SU-DHL-6 (cell line): ENCODE data around the gene ELK4.

Experiments used
- H2AFZ ChIP-seq: fragments of 200-600 bp; sonication (generic); 2 replicates; pipeline ENCODE4 v1.6.1; 2014; ENCODE audit warnings: low read depth, mild to moderate bottlenecking, moderate library complexity, mixed read lengths, antibody characterized with exemption, low read length; ENCODE audit not compliant: severe bottlenecking
- H3F3A ChIP-seq: fragments of 200-600 bp; shearing (Covaris generic); 2 replicates; pipeline ENCODE4 v1.6.0; 2016; ENCODE audit warnings: antibody characterized with exemption, mild to moderate bottlenecking; ENCODE audit not compliant: insufficient read depth
- H3K27ac ChIP-seq: fragments of 200-600 bp; sonication (generic); 2 replicates; pipeline ENCODE4 v1.5.1; 2016; ENCODE audit warnings: low read depth, mild to moderate bottlenecking, low read length, moderate library complexity, mixed read lengths
- H3K27me3 ChIP-seq: fragments of 200-600 bp; sonication (generic), shearing (Covaris generic); 2 replicates; pipeline ENCODE4 v1.6.0; 2014; ENCODE audit warnings: mild to moderate bottlenecking, low read length
- H3K36me3 ChIP-seq: fragments of 200-600 bp; sonication (generic); 2 replicates; pipeline ENCODE4 v1.6.1; 2014; ENCODE audit warnings: mild to moderate bottlenecking, low read length, mixed read lengths
- H3K4me2 ChIP-seq: fragments of 300-600, 200-600 bp; shearing (Covaris generic), sonication (generic); 2 replicates; pipeline ENCODE4 v1.6.0; 2014; ENCODE audit warnings: low read length, low read depth, mild to moderate bottlenecking; ENCODE audit not compliant: poor library complexity, severe bottlenecking
- H3K4me3 ChIP-seq: fragments of 200-600 bp; sonication (generic); 2 replicates; pipeline ENCODE4 v1.5.1; 2014; ENCODE audit warnings: antibody characterized with exemption, low read length, mild to moderate bottlenecking, mixed read lengths; ENCODE audit not compliant: insufficient read depth, poor library complexity, severe bottlenecking
- H3K79me2 ChIP-seq: fragments of 200-600 bp; sonication (generic); 2 replicates; pipeline ENCODE4 v1.6.1; 2014; ENCODE audit warnings: mild to moderate bottlenecking, low read length, moderate library complexity; ENCODE audit not compliant: insufficient read depth
- H3K9ac ChIP-seq: fragments of 200-600 bp; sonication (generic); 2 replicates; pipeline ENCODE4 v1.7.0; 2014; ENCODE audit warnings: mild to moderate bottlenecking, low read length
- H3K9me2 ChIP-seq: fragments of 200-600 bp; sonication (generic); replicated peaks from 2 replicates; pipeline ENCODE4 v1.6.1; 2014; ENCODE audit warnings: low read length; ENCODE audit not compliant: insufficient read depth
- H3K9me3 ChIP-seq: fragments of 200-600 bp; sonication (generic); 2 replicates; pipeline ENCODE4 v1.6.1; 2014; ENCODE audit warnings: low read length, mixed read lengths; ENCODE audit not compliant: insufficient read depth
- H4K20me1 ChIP-seq: fragments of 200-600 bp; sonication (generic); 2 replicates; pipeline ENCODE4 v1.6.1; 2014; ENCODE audit warnings: low read depth, mild to moderate bottlenecking, antibody characterized with exemption, low read length, moderate library complexity, mixed read lengths
- CTCF ChIP-seq: fragments of 200-600 bp; sonication (generic); IDR thresholded peaks from one replicate; pipeline ENCODE4 v1.5.1; 2017; ENCODE audit warnings: antibody characterized with exemption, mild to moderate bottlenecking, low read length, moderate library complexity; ENCODE audit not compliant: insufficient read depth, poor library complexity, severe bottlenecking
- EZH2phosphoT487 ChIP-seq: fragments of 200-600 bp; sonication (generic), shearing (Covaris generic); conservative IDR thresholded peaks from 2 replicates; pipeline ENCODE4 v1.6.1; 2018; ENCODE audit warnings: mild to moderate bottlenecking, antibody characterized with exemption, low read length, moderate library complexity, mixed read lengths

Gene ELK4

DNA sequence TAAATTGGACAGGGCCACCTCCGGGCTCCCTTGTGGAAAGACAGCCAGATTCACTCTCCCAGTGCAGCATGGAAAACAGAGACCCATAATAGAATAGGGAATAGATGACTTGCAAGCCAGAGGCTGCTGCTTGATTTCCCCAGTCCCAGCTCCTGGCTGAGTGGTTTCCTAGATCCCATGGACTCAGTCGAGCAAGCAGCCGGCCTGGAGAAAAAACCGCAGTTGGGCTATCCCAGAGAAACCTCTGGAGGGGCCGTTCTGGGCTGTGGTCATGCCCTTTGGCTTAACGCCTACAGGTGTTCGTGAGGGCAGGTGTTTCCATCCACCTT lies 61.7 kb downstream of the ELK4 start:
- H3K4me2 ChIP-seq: no peak overlapping the region
- H2AFZ ChIP-seq: no peak overlapping the region
- no peaks in the 10 kb centered on the region for H3K9me3 ChIP-seq
- no peaks in the 10 kb centered on the region for H4K20me1 ChIP-seq
- H3K79me2 ChIP-seq: no peaks in the 10 kb centered on the region
- H3K4me3 ChIP-seq: no peak overlapping the region
- H3F3A ChIP-seq: no peaks in the 10 kb centered on the region
- H3K36me3 ChIP-seq: no peaks in the 10 kb centered on the region
- H3K27ac ChIP-seq: no peak overlapping the region
- TF ChIP-seq EZH2phosphoT487 (no peak), CTCF (no peak)
- H3K27me3 ChIP-seq: no peaks in the 10 kb centered on the region
- no peaks in the 10 kb centered on the region for H3K9me2 ChIP-seq
- H3K9ac ChIP-seq: no peak overlapping the region

DNA sequence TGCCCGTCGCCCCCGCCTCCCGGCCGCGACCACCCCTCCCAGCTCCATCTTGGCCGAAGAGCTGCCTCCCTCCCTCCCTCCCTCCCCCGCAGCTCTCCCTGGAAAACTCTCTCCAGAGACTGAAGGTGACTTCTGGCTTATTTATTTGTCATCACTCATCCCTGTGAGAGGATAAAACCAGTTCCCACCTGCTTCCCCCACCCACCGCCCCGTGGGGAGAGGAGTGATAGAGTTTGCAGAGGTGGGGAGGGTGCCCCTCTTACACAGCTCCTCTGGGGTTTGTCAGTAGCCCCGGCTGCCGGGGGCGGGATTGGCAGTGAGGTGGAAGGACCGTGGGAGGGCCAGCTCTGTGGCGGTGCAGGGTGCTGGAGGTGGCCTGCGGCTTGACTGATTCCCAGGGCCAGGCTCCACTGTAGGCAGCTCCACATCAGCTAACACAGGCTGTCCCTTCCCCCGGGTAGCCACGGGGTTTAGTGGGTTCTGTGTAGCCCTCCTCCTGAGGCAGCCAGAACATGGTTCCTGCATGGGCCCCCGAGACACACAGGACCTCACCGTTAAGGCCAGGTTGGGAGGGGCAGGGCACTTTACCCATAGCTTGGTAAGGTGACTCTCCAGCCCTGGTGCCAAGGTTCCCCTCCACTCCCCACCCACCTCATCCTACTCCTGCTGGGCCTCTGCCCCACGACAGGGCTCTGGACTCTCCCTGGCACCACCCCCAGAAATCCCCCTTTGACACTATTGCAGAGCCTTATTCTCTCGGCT lies 62.2 kb downstream of the ELK4 start:
- H2AFZ ChIP-seq: no peak overlapping the region
- no peaks in the 10 kb centered on the region for H3K27me3 ChIP-seq
- no peaks in the 10 kb centered on the region for H3K9me2 ChIP-seq
- no peak overlapping the region for H3K27ac ChIP-seq
- H3K4me2 ChIP-seq: no peak overlapping the region
- no peaks in the 10 kb centered on the region for H3K9me3 ChIP-seq
- H3K9ac ChIP-seq: no peak overlapping the region
- H3K4me3 ChIP-seq: no peak overlapping the region
- H3K36me3 ChIP-seq: no peaks in the 10 kb centered on the region
- H4K20me1 ChIP-seq: no peaks in the 10 kb centered on the region
- no peak for TF ChIP-seq CTCF
- no peak for TF ChIP-seq EZH2phosphoT487
- no peaks in the 10 kb centered on the region for H3K79me2 ChIP-seq
- H3F3A ChIP-seq: no peaks in the 10 kb centered on the region

- Histone ChIP-seq H3K4me2 (peak overlapping the region; percentile 29), H3K27me3 (no peaks in the 10 kb centered on the region), H3K9ac (no peak overlapping the region), H3K36me3 (no peaks in the 10 kb centered on the region), H3K4me3 (no peak overlapping the region), H3K79me2 (no peaks in the 10 kb centered on the region), H3K9me2 (no peaks in the 10 kb centered on the region), H2AFZ (no peak overlapping the region), H3F3A (no peaks in the 10 kb centered on the region), H3K27ac (no peak overlapping the region), H3K9me3 (no peaks in the 10 kb centered on the region), H4K20me1 (no peaks in the 10 kb centered on the region)
- TF ChIP-seq CTCF (no peak), EZH2phosphoT487 (no peak)
Measured at GRCh38 chr1:205568469-205569361, 63.1 kb downstream of the ELK4 start.
